Retina (tissue), 1 donor: ENCODE measurements around the gene TPSB2.
"Not testable (repeated sequence)": the region's sequence is repeated elsewhere in the genome, so short reads cannot be mapped to it uniquely, and the experiment has no call there.

Experiments used
- DNase-seq: peaks from one replicate; pipeline ENCODE4 v3.0.0-alpha.2; 2016

The TPSB2 gene

GRCh38 chr16:1261131-1261892, 31.3 kb upstream of the TPSB2 start:
- DNase-seq: peak; percentile 60

- no peak for DNase-seq
Measured at GRCh38 chr16:1260101-1260680, 30.2 kb upstream of the TPSB2 start.

GRCh38 chr16:1259760-1260068, 29.7 kb upstream of the TPSB2 start:
- DNase-seq: no peak

GRCh38 chr16:1258906-1259759, 29.1 kb upstream of the TPSB2 start:
- DNase-seq: peak; percentile 40

- DNase-seq: no peak
Measured at GRCh38 chr16:1258225-1258600, 28.2 kb upstream of the TPSB2 start.

- no peak for DNase-seq
Measured at GRCh38 chr16:1257561-1258224, 27.7 kb upstream of the TPSB2 start.

- no peak for DNase-seq
Measured at GRCh38 chr16:1256874-1257322, 26.9 kb upstream of the TPSB2 start.

- not testable (repeated sequence) for DNase-seq
Measured at GRCh38 chr16:1256296-1256873, 26.4 kb upstream of the TPSB2 start.

GRCh38 chr16:1255276-1256122, 25.5 kb upstream of the TPSB2 start, which contains the start of gene TPSD1:
TSS of gene TPSD1 (plus strand) at chr16:1256069. CDS start at chr16:1256281, 212 bp downstream.
- not testable (repeated sequence) for DNase-seq

GRCh38 chr16:1254821-1255220, 24.8 kb upstream of the TPSB2 start:
- DNase-seq: not testable (repeated sequence)

- not testable (repeated sequence) for DNase-seq
Measured at GRCh38 chr16:1253701-1254364, 23.8 kb upstream of the TPSB2 start.

- DNase-seq: not testable (repeated sequence)
Measured at GRCh38 chr16:1249031-1249755, 19.2 kb upstream of the TPSB2 start.

- not testable (repeated sequence) for DNase-seq
Measured at GRCh38 chr16:1247903-1248537, 18.0 kb upstream of the TPSB2 start.

GRCh38 chr16:1245452-1246020, 15.6 kb upstream of the TPSB2 start:
- DNase-seq: no peak

- DNase-seq: no peak
Measured at GRCh38 chr16:1244881-1245280, 14.9 kb upstream of the TPSB2 start.

- DNase-seq: not testable (repeated sequence)
Measured at GRCh38 chr16:1243907-1244850, 14.2 kb upstream of the TPSB2 start.

GRCh38 chr16:1243363-1243762, 13.4 kb upstream of the TPSB2 start:
- not testable (repeated sequence) for DNase-seq

- not testable (repeated sequence) for DNase-seq
Measured at GRCh38 chr16:1241081-1241480, 11.1 kb upstream of the TPSB2 start.
